ENCODE measurements around the gene SLCO1C1. TPM values are rescaled to one million over a fixed set of nuclear protein-coding genes. Genes with fewer than 3 reads are reported as not detected.

SLCO1C1 gene
- polyA plus RNA-seq, 1 donor (not counting 4 experiments of a cell fraction or from before 2014, with no cell fraction given), result not detected

DNA sequence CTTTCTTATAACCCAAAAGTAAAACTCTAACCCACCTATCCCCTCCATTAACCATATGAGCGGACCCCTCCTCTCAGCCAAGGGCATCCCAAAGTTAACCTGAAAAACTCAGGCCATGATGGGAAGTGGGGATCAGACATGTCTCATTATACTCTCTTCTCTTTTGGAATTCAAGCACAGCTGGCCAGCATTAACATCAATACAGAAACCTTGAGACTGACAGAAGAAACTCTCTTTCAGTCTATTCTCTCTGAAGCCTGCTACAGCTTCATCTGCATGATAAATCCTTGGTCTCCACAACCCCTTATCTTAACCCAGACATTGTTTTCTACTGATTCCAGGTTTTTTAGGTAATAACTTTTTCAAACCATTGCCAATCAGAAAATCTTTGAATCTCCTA is 97.8 kb downstream of the SLCO1C1 start:
- dilution Hi-C loops (cut with MboI; ENCODE audit: extremely low pct_ligation_motif_present, low sequenced_read_pairs), result no loop called here
- DNase-seq (ENCODE audit: low read depth, low spot score), result no peak
- H4K20me1 ChIP-seq (ENCODE audit: control insufficient read depth, extremely low read depth, insufficient read depth, low read length), result no peaks in the 10 kb centered on the region
- no peak overlapping the region for H2AFZ ChIP-seq (ENCODE audit: control insufficient read depth, low read length)
- no peaks in the 10 kb centered on the region for H3K9me1 ChIP-seq (ENCODE audit: control insufficient read depth, extremely low read depth, insufficient read depth, low read length)
- no peak overlapping the region for H3K4me2 ChIP-seq (ENCODE audit: control insufficient read depth, extremely low read depth, insufficient read depth, low read depth, low read length)
- no peaks in the 10 kb centered on the region for H3K36me3 ChIP-seq (ENCODE audit: control insufficient read depth in 2 of 2, extremely low read depth in 1 of 2, insufficient read depth in 2 of 2, low read length in 2 of 2)
- H3K9ac ChIP-seq (ENCODE audit: control insufficient read depth, extremely low read depth, insufficient read depth, low read length), result no peak overlapping the region
- FAIRE-seq, result no peak
- H3K9me3 ChIP-seq (ENCODE audit: control insufficient read depth, low read depth, low read length), result no peaks in the 10 kb centered on the region
- H3K27ac ChIP-seq (ENCODE audit: control insufficient read depth, insufficient read depth, low read length), result no peak overlapping the region
- H3K27me3 ChIP-seq (ENCODE audit: control insufficient read depth, extremely low read depth, insufficient read depth, low read length), result no peaks in the 10 kb centered on the region
- H3K4me1 ChIP-seq (ENCODE audit: control insufficient read depth, extremely low read depth, insufficient read depth, low read length), result no peaks in the 10 kb centered on the region
- no peak overlapping the region for H3K4me3 ChIP-seq (ENCODE audit: control insufficient read depth in 2 of 3, extremely low read depth in 1 of 3, insufficient read depth in 2 of 3, low read depth in 1 of 3, low read length in 3 of 3)
- no peaks in the 10 kb centered on the region for H3K79me2 ChIP-seq (ENCODE audit: control insufficient read depth, insufficient read depth, low read length)
- TF ChIP-seq EZH2 (IDR thresholded peaks at IDR 0.05; ENCODE audit: low read length), result no peak
- TF ChIP-seq, protein P1, sequence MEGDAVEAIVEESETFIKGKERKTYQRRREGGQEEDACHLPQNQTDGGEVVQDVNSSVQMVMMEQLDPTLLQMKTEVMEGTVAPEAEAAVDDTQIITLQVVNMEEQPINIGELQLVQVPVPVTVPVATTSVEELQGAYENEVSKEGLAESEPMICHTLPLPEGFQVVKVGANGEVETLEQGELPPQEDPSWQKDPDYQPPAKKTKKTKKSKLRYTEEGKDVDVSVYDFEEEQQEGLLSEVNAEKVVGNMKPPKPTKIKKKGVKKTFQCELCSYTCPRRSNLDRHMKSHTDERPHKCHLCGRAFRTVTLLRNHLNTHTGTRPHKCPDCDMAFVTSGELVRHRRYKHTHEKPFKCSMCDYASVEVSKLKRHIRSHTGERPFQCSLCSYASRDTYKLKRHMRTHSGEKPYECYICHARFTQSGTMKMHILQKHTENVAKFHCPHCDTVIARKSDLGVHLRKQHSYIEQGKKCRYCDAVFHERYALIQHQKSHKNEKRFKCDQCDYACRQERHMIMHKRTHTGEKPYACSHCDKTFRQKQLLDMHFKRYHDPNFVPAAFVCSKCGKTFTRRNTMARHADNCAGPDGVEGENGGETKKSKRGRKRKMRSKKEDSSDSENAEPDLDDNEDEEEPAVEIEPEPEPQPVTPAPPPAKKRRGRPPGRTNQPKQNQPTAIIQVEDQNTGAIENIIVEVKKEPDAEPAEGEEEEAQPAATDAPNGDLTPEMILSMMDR (optimal IDR thresholded peaks at IDR 0.05 in 1 of 3, IDR thresholded peaks at IDR 0.05 in 1 of 3, conservative IDR thresholded peaks at IDR 0.05 in 1 of 3; ENCODE audit: extremely low read depth in 1 of 3, insufficient read depth in 2 of 3, low read length in 3 of 3), result no peak

DNA sequence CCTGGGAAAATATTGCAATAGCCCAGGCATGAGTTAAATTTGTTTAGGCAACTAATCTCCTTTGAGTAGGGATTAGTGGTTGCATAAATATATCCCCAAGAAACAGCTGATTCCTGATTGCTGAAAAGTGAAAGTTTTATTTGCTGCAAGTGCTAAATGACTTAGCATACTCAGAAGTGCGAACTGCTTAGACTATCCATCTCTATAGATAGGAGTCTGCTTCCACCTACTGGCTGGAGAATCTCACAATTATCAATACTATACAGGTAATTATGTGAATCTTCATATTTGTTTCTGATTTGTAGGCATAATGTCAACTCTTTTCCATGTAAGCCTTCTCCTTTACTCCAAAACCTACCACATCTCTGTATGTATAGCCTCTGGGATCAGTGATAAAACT is 103.4 kb downstream of the SLCO1C1 start:
- H3K4me2 ChIP-seq (ENCODE audit: control insufficient read depth, extremely low read depth, insufficient read depth, low read depth, low read length), result no peak overlapping the region
- H3K36me3 ChIP-seq (ENCODE audit: control insufficient read depth in 2 of 2, extremely low read depth in 1 of 2, insufficient read depth in 2 of 2, low read length in 2 of 2), result no peaks in the 10 kb centered on the region
- H3K79me2 ChIP-seq (ENCODE audit: control insufficient read depth, insufficient read depth, low read length), result no peaks in the 10 kb centered on the region
- H3K27me3 ChIP-seq (ENCODE audit: control insufficient read depth, extremely low read depth, insufficient read depth, low read length), result no peaks in the 10 kb centered on the region
- no peak for FAIRE-seq
- no peak overlapping the region for H3K9ac ChIP-seq (ENCODE audit: control insufficient read depth, extremely low read depth, insufficient read depth, low read length)
- no peak for DNase-seq (ENCODE audit: low read depth, low spot score)
- dilution Hi-C loops (cut with MboI; ENCODE audit: extremely low pct_ligation_motif_present, low sequenced_read_pairs), result no loop called here
- H3K27ac ChIP-seq (ENCODE audit: control insufficient read depth, insufficient read depth, low read length), result no peak overlapping the region
- no peaks in the 10 kb centered on the region for H3K9me3 ChIP-seq (ENCODE audit: control insufficient read depth, low read depth, low read length)
- H3K9me1 ChIP-seq (ENCODE audit: control insufficient read depth, extremely low read depth, insufficient read depth, low read length), result no peaks in the 10 kb centered on the region
- no peak overlapping the region for H2AFZ ChIP-seq (ENCODE audit: control insufficient read depth, low read length)
- TF ChIP-seq EZH2 (IDR thresholded peaks at IDR 0.05; ENCODE audit: low read length), result no peak
- no peaks in the 10 kb centered on the region for H3K4me1 ChIP-seq (ENCODE audit: control insufficient read depth, extremely low read depth, insufficient read depth, low read length)
- H3K4me3 ChIP-seq (ENCODE audit: control insufficient read depth in 2 of 3, extremely low read depth in 1 of 3, insufficient read depth in 2 of 3, low read depth in 1 of 3, low read length in 3 of 3), result no peak overlapping the region
- no peaks in the 10 kb centered on the region for H4K20me1 ChIP-seq (ENCODE audit: control insufficient read depth, extremely low read depth, insufficient read depth, low read length)

- Histone ChIP-seq H3K4me3 (ENCODE audit: control insufficient read depth in 2 of 3, extremely low read depth in 1 of 3, insufficient read depth in 2 of 3, low read depth in 1 of 3, low read length in 3 of 3) (no peak overlapping the region), H3K9ac (ENCODE audit: control insufficient read depth, extremely low read depth, insufficient read depth, low read length) (no peak overlapping the region), H3K9me3 (ENCODE audit: control insufficient read depth, low read depth, low read length) (no peaks in the 10 kb centered on the region), H3K36me3 (ENCODE audit: control insufficient read depth in 2 of 2, extremely low read depth in 1 of 2, insufficient read depth in 2 of 2, low read length in 2 of 2) (no peaks in the 10 kb centered on the region), H2AFZ (ENCODE audit: control insufficient read depth, low read length) (no peak overlapping the region), H3K9me1 (ENCODE audit: control insufficient read depth, extremely low read depth, insufficient read depth, low read length) (no peaks in the 10 kb centered on the region), H3K79me2 (ENCODE audit: control insufficient read depth, insufficient read depth, low read length) (no peaks in the 10 kb centered on the region), H3K4me1 (ENCODE audit: control insufficient read depth, extremely low read depth, insufficient read depth, low read length) (no peaks in the 10 kb centered on the region), H4K20me1 (ENCODE audit: control insufficient read depth, extremely low read depth, insufficient read depth, low read length) (no peaks in the 10 kb centered on the region), H3K4me2 (ENCODE audit: control insufficient read depth, extremely low read depth, insufficient read depth, low read depth, low read length) (no peak overlapping the region), H3K27ac (ENCODE audit: control insufficient read depth, insufficient read depth, low read length) (no peak overlapping the region), H3K27me3 (ENCODE audit: control insufficient read depth, extremely low read depth, insufficient read depth, low read length) (no peaks in the 10 kb centered on the region)
- no peak for DNase-seq (ENCODE audit: low read depth, low spot score)
- no peak for FAIRE-seq
- TF ChIP-seq EZH2 (IDR thresholded peaks at IDR 0.05; ENCODE audit: low read length), result no peak
- TF ChIP-seq, protein P1 (optimal IDR thresholded peaks at IDR 0.05 in 1 of 3, IDR thresholded peaks at IDR 0.05 in 1 of 3, conservative IDR thresholded peaks at IDR 0.05 in 1 of 3; ENCODE audit: extremely low read depth in 1 of 3, insufficient read depth in 2 of 3, low read length in 3 of 3), result no peak
- dilution Hi-C loops (cut with MboI; ENCODE audit: extremely low pct_ligation_motif_present, low sequenced_read_pairs), result no loop called here
These were observed 105.0 kb downstream of the SLCO1C1 start for GRCh38 chr12:20800160-20800559.
